Inflammatory macrophage (primary cell): ENCODE measurements around the gene PTGR2.
"Not testable (repeated sequence)": the region's sequence is repeated elsewhere in the genome, so short reads cannot be mapped to it uniquely, and the experiment has no call there.

Experiments used
- DNase-seq, 2 donors: peaks; one replicate each; pipeline ENCODE4 v3.0.0-alpha.2; 2020 to 2022
- total RNA-seq, 18 experiments: gene quantifications; one replicate each; lab custom pipeline; 2026; ENCODE audit warnings: mixed read lengths in 6 of 18, inconsistent platforms in 2 of 18; lab: John Stamatoyannopoulos, UW

Gene PTGR2
- 0.29 to 7.1 (median 2.7) reads per million in 18 experiments for total RNA-seq

DNA sequence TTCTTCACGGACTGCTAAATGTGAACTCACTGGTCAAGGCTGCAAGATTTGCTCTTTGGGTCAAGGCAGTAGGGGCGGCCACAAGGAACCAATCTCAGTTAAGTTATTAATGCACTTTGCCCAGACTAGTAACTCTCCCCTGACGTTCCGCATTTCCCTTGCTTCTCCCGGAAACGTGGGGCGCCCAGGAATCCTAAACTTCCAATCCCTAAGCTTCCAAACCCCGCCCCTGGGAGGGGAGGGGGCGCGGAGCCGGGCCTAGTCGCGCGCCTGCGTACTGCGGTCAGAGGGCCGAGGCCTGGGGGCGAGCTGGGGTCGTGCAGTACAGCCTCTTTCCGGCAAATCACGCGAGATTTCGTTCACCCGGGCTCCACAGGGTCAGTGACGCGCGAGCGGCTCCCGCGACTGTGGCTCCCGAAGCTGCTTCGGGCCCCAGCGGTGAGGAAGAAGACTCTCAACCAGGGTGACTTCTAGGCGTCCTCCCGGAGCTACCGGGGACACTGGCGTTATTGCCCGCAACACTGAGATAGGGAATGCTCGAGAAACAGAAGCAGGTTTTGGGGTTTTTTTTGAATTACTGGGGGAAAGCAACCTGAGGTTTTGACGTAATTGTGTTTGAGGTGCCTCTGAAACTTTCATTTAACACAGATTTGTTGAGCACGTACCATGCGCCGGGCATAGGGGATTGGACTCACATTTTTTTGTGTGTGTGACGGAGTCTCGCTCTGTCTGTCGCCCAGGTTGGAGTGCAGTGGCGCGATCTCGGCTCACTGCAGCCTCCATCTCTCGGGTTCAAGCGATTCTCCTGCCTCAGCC is at the start of gene PTGR2:
PTGR2 (plus strand) TSS at position 265 of the 816 bp plus-strand sequence. CDS start 7,032 bp downstream, outside the sequence.
- DNase-seq, result peak; percentile 93 to 95

DNA sequence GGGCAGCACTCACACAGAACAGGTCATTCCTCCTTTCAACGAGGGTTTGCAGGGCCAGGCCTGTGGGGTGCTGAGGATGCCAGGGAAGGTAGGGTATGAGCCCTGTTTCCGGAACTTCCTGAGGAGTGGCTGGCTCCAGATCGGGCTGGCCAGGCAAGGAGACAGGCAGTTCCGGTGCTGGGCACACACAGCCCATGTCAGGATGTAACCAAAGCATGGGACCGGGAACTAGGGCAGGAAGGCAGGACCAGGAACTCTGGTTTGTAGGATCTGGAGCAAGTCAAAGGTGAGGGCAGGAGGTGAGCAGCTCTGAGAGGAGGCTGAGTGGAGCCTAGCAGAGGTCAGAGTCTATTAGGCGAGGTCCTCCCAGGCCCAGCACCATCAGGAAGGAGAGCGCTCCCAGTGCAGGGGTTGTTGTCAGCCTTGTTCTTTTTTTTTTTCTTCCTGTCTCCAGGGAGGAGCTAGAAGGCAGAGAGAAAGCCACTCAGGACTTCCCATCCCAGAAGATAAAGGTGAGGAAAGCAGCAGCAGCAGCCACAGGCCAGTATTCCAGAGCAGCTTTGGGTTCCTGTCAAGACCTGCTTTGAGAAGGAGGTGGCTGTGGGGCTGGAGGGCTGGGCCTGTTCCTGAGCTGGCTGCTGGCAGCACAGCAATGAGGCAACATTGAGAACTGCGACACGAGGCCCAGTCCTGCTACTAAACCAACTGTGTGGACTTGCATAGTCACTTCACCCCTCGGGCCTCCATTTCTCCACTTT is 49.0 kb upstream of the PTGR2 start:
- peak in 1 of 2 donors; percentile 6 for DNase-seq

DNA sequence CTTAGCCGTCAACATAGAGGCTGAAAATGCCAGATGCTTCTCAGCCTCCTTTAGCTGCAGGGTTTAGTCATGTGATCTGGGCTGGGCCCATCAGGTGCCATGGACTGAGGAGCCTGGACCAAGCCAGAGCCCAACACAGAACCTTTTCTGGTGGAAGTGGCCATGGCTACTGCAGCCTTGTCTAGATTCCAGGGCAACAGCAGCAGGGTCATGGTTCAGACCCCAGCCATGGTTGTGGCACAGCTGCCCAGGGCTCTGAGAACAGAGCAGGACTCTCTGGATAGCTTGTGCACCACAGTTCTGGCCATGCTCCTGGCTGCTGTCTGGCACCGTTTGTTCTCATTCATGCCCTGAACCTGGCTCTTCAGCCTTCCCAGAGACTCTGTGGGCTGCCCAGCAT is 47.0 kb upstream of the PTGR2 start:
- no peak for DNase-seq

DNA sequence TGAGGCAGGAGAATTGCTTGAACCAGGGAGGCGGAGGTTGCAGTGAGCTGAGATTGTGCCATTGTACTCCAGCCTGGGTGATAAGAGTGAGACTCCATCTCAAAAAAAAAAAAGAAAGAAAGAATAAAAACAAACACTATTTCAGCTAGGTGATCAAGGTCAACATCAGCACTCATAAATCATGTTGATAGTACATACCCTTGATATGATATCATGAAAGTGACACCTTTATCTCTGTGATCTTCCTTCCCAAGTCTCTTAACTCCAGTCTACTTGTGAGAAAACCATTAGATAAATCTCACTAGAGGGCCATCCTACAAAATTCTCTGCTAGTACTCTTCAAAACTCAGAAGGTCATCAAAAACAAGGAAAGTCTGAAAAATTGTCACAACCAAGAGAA is 44.2 kb upstream of the PTGR2 start:
- DNase-seq, result no peak

DNA sequence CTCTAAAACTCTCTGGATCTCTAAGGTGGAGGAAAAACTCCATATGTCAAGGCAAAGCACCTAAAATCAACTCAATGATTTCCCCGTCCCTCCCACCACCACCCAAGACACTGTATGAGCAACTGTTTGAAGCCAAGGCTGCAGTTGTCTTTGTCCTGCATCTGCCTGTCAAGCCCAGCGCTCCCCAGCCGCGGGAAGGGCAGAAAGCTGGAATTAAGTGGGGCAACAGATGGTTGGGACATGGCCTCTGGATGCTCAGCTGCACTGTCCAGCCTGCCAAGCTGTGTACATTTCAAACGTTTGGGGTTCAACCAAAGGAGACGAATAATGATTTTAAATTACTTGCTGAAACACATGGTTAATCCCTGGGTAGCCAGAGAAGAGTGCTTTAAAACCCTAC is 42.2 kb upstream of the PTGR2 start:
- DNase-seq, result no peak

DNA sequence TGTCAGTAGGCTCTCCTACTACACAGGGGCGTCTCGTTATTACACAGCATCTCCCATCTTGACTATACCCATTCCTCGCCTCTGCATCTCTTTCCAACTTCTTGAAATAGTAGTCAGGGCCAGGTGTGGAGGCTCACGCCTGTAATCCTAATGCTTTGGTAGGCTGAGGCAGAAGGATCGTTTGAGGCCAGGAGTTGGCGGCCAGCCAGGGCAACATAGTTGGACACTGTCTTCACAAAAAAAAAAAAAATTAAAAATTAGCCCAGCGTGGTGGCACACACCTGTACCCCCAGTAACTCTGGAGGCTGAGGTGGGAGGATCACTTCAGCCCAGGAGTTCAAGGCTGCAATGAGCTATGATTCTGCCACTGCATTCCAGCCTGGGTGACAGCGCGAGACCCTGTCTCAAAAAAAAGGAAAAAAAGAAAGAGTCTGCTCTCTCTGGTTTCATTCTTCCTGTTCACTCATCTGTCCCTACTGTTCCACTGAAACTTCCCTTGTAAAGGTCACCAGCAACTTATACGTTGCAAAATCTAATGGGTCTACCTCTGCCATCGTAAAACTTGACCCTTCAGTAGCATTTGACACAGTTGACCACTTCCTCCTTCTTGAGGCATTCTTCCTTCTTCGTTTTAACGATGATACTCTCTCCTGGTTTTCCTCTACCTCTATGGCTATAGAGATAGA is 41.0 kb upstream of the PTGR2 start:
- peak; percentile 53 to 76 for DNase-seq

DNA sequence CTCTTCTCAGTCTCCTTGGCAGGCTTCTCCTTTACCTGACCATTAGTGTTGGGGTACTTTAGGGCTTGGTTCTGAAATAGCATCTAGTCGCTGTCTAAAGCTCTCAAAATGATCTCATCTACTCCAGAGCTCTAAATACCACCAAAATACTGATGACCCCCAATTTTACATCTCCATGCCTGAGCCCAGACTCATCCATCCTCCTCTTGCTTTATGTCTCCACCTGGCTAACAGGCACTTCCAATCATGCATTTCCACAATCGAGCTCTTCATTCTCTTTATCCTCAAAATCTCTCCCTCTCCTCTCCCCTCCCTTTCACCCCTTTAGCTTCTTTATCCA is 40.5 kb upstream of the PTGR2 start:
- DNase-seq, result no peak

DNA sequence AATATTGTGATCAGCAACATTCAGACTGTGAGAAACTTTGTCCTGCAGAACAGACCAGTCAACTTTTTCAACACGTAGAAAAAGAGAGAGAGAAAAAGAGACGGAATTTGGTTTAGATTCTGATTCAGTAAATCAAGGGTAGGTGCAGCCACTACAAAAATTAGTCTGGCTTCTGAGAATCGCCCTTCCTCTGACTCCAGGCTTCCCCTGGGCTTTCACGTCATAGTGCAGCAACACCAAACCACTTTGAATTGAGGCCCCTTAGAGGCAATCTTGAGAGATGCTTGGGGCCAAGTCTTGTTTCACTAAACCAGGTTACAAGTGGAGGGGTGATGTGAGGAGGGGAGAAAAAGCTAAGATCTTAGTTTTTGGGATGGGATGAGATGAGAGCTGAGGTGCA is 37.5 kb upstream of the PTGR2 start:
- DNase-seq, result no peak

DNA sequence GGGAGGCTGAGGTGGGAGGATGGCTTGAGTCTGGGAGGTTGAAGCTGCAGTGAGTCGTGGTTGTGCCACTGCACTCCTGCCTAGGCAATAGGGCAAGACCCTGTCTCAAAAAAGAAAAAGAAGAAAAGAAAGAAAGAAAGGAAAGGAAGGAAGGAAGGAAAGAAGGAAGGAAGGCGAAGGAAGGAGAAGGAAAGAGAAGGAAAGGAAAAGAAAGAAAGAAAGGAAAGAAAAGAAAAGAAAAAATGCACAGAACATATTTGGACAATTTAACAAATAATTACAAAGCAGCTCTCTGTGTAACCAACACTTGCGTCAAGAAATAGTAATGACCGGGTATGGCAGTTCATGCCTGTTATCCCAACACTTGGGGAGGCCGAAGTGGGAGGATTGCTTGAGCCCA is 35.8 kb upstream of the PTGR2 start:
- DNase-seq, result no peak

DNA sequence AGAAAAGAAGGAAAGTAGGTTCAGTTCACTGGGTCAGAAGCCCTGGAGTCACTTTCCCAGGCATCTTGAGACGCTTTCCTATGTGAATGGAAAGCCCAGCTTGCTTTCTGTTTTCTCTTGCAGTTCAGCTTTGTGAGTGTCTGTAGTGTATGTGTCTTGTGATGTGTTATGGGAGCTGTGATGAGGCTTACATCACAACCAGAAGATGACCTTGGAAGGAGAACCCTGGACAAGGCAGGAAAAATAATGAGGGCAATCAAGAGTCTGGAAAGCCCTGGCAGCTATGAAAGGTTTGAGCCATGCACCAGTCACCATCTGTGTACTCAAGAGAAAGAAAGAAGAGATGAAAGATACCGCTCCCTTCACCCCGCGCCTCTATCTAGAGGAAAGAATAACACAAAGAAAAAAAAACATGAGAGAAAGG is 35.2 kb upstream of the PTGR2 start:
- peak; percentile 73 to 79 for DNase-seq

DNA sequence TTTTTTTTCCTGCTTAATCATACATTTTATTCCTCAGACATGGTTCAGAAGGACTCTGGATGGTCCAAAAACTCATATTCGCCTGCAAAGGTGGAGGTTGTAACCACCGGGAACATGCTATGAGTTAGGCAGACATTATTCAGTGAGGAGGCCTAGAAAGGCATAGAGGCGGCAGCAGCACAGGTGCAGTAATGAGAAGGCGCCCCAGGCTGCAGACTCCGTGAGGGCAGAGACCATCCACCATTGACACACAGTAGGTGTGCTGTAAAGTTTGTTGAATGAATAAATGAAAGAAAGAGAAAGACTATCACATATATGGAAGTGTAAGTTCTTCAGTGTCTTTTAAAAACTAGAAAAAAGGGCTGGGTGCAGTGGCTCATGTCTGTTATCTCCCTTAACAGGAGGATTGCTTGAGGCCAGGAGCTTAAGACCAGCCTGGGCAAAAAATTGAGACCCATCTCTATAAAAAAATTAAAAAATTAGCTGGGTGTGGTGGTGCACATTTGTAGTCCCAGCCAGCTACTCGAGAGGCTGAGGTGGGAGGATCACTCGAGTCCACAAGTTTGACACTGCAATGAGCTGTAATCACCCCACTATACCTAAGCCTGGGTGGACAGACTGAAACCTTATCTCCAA is 34.5 kb upstream of the PTGR2 start:
- DNase-seq, result no peak

DNA sequence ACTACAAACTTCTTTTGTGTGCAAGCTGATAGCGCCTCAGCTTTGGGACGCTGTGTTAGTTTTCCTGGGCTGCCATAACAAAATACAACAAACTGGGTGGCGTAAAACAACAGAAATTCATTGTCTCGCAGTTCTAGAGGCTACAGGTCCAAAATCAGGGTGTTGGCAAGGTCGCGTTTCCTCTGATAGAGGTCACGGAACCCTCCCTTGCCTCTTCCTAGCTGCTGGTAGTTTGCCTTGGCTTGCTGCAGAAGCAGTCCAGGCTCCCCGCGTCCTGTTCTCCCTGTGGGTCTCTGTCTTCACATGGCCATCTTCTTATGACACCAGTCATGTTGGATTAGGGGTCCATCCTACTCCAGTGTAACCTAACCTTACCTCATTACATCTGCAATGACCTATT is 32.8 kb upstream of the PTGR2 start:
- DNase-seq, result no peak

DNA sequence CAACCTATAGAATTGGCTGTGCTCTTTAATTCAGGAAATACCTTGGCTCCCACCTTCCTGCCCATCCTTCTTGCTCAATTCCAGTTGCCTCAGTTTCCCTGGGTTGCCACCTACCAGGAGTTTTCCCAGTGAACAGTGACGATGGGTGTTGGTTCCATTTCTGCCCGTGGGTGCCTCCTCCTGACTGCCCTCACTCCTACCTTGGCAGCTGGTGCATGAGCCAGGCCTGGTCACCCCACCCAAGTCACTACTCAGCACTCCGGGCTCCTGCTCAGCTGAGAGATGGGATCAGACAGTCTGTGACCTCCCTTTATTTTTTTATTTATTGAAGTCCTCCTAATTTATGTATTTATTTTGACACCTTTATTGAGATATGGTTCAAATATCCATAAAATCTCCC is 31.0 kb upstream of the PTGR2 start:
- DNase-seq, result no peak

DNA sequence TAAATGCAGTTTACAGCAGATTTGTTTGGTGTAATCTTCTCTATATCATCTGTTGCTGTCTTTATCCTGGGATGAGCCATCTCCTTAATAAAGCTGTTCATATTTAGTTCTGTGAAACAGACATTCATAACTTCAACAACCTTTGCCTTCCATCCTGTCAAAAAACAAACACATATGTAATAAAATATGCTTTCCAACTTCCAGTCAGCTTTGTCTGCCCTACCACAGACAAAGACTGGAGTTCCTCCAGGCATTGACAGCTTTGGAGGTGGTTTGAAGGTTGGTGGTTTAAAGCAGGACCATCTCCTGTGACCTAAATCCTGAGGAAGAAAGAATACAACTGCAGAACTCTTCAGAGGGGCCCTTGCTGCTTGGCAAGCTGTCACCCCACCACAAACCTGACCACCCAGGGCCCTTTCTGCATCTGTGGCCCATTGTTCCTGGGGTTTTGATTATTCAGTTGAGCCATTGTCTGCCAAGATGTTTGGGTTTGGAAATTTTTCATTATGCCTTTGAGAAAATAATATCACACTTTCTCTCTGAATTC is 28.2 kb upstream of the PTGR2 start:
- no peak for DNase-seq

DNA sequence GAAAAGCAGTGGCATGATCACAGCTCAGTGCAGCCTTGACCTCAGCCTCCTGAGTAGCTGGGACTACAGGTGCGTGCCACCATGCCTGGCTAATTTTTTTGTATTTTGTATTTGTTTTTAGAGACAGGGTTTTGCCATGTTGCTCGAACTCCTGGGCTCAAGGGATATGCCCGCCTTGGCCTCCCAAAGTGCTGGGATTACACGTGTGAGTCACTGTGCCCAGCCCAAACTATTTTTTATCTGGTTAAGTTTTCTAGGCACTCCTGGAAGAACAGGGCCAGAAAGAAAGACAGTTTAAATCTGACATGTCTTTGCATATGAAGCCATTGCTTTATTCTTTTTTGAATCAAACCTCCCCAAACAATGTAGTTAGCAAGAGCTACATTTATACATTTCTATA is 27.5 kb upstream of the PTGR2 start:
- no peak for DNase-seq

DNA sequence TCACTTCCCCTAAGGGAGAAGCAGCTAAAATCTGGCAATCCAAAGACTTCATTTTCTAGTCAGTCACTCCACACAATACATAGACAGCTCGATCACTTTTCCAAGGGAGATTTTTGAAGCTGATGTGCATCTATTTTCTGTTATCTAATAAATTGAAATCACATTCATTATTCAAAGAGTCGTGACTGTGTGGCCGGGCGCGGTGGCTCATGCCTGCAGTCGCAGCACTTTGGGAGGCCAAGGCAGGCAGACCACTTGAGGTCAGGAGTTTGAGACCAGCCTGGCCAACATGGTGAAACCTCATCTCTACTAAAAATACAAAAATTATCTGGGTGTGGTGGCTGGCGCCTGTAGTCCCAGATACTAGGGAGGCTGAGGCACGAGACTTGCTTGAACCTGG is 27.1 kb upstream of the PTGR2 start:
- no peak for DNase-seq

DNA sequence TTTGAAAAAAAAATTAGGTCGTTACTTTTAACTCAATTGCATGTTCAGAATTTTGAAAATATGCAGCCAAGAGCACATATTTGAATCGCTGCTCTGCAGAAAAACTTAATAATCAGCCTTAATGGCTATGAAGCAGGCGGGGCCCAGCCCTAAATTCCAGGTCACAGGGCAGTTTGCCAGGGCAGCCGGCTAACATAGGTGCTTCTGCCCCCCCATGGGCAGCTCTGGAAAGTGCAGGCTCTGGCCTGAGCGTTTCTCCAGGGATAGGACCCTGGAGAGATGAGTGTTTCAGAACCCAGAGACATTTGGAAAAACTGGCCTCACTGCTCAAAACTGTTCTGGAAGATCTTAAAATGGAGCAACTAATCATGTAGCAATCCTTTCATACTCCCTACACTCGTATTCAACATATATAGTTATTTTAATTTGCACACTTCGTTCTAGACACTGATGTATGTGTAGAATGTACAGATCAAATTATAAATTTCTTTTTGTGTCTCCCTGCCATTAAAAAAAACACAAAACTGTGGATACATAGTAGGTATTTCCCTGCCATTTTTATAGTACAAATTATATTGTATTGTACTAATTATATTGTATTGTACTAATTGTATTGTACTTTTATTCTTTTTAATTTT is 26.0 kb upstream of the PTGR2 start:
- peak; percentile 83 to 89 for DNase-seq

DNA sequence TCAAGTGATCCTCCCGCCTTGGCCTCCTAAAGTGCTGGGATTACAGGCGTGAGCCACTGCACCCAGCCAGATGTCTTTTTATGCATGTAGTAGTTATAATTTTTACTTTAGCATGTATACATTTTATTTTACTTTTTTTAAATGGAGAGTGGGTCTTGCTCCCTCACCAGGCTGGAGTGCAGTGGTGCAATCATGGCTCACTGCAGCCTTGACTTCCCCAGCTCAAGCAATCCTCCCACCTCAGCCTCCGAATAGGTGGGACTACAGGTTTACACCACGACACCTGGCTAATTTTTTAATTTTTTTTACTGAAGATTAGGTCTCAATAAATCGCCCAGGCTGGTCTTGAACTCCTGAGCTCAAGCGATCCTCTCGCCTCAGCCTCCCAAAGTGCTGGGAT is 24.4 kb upstream of the PTGR2 start:
- not testable (repeated sequence) for DNase-seq

DNA sequence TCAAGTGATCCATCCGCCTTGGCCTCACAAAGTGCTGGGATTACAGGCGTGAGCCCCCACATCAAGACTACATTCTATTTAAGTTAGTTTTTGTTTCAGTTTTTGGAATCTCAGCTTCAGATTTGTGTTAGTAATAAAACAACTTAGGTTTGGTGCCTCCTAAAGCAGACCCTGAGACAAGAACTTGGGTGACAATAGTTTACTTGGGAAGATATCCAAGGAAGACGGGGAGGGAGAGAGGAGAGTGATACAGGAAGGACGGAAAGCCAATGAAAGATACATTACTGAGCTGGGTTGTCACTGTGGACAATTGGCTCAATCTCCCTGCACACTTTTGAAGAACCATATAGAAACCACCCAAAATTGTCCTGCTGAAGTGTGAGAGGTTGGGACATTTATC is 22.6 kb upstream of the PTGR2 start:
- no peak for DNase-seq

DNA sequence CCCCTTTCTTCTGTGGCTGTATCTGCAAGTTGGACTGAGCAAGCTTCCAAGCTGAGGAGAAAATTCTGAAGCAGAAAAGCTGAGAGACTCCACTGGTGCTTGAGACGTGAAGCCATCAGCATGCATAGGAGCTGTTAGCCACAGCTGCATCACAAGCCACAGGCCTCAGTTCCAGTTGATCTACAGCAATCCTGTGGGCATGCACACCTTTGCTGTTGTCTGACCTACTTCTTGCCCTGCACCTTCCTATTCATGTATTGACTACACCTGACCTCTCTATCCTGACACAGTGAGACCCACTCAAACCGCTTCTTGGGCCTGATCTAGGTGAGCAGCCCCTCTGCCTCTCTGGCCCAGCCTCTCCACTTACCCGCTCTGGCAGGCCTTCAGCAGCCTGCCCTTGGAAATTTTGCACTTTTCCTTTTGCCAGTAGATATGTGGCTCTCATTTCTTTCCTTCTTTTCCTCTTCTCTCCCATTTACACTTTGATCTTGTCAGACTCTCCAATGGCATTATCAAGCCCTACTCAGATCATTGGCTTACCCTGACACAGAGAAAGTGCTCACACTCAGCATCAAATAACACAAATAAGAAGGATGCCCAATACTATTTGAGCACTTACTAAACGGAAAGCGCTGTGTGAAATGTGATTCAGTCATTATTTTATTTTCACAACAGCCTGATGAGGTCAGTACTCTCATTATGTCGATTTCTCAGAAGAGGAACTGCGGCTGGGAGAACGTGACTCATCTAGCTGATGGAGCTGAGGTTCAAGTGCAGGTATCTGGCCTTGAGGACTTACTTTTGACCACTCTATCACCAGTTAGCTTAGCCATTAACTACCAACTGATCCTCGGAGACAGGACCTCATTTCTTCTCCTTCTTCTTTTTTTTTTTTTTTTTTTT is 21.9 kb upstream of the PTGR2 start:
- peak; percentile 85 to 90 for DNase-seq

DNA sequence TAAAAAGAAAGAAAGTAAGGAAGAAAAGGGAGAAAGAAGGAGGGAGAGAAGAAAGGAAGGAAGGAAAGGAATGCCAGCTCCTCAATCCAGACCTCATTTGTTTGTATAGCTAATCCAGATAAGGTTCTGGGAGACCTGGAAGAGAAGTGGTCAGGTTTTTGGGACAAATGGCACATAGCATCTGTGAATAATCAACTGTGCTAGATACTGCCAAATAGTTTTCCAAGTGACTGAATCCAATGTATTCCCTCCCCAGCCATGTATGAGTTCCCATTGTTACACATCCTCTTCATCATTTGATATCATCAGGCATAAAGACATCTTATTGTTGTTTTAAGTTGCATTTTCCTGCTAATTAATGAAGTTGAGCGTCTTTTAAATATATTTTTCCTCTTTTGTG is 18.6 kb upstream of the PTGR2 start:
- no peak for DNase-seq
